SIG-M5 (cell line): Measurements from ENCODE around the gene ACKR1.

ENCODE experiments used
- DNase-seq: peaks from one replicate; lab custom pipeline; 2025; lab: John Stamatoyannopoulos, UW

The ACKR1 gene

GRCh38 chr1:159187647-159188374, 16.9 kb upstream of the ACKR1 start:
- no peak for DNase-seq

GRCh38 chr1:159188375-159188788, 16.3 kb upstream of the ACKR1 start:
- DNase-seq = no peak

GRCh38 chr1:159190441-159190840, 14.2 kb upstream of the ACKR1 start:
- DNase-seq = no peak

- DNase-seq = no peak
Observed at GRCh38 chr1:159196543-159196942, 8.1 kb upstream of the ACKR1 start.

- no peak for DNase-seq
Observed at GRCh38 chr1:159197561-159198557, 6.8 kb upstream of the ACKR1 start.

GRCh38 chr1:159199901-159200300, 4.8 kb upstream of the ACKR1 start:
- no peak for DNase-seq

GRCh38 chr1:159200769-159201168, 3.9 kb upstream of the ACKR1 start:
- no peak for DNase-seq

GRCh38 chr1:159201642-159202041, 3.0 kb upstream of the ACKR1 start:
- no peak for DNase-seq

- no peak for DNase-seq
Observed at GRCh38 chr1:159203610-159204009, 1.1 kb upstream of the ACKR1 start.

- DNase-seq = no peak
Observed at GRCh38 chr1:159205225-159205624, 550 bp downstream of the ACKR1 start.

GRCh38 chr1:159206110-159206509, 1.4 kb downstream of the ACKR1 start:
- DNase-seq = no peak

GRCh38 chr1:159207080-159207479, 2.4 kb downstream of the ACKR1 start:
- no peak for DNase-seq

GRCh38 chr1:159207774-159208173, 3.1 kb downstream of the ACKR1 start:
- no peak for DNase-seq

GRCh38 chr1:159208175-159208825, 3.6 kb downstream of the ACKR1 start:
- DNase-seq = no peak

GRCh38 chr1:159209061-159209460, 4.4 kb downstream of the ACKR1 start:
- DNase-seq = no peak

- DNase-seq = no peak
Observed at GRCh38 chr1:159211331-159212136, 6.9 kb downstream of the ACKR1 start.

GRCh38 chr1:159212596-159212995, 7.9 kb downstream of the ACKR1 start:
- DNase-seq = no peak

- no peak for DNase-seq
Observed at GRCh38 chr1:159214149-159214760, 9.6 kb downstream of the ACKR1 start.

- DNase-seq = no peak
Observed at GRCh38 chr1:159218649-159219636, 14.3 kb downstream of the ACKR1 start.
